ENCODE data around the gene TMEM222. TPM values are rescaled to one million over a fixed set of nuclear protein-coding genes. Genes with fewer than 3 reads are reported as not detected.

Gene TMEM222
- total RNA-seq, 1 donor from 2014 or later: 38.6 TPM

DNA sequence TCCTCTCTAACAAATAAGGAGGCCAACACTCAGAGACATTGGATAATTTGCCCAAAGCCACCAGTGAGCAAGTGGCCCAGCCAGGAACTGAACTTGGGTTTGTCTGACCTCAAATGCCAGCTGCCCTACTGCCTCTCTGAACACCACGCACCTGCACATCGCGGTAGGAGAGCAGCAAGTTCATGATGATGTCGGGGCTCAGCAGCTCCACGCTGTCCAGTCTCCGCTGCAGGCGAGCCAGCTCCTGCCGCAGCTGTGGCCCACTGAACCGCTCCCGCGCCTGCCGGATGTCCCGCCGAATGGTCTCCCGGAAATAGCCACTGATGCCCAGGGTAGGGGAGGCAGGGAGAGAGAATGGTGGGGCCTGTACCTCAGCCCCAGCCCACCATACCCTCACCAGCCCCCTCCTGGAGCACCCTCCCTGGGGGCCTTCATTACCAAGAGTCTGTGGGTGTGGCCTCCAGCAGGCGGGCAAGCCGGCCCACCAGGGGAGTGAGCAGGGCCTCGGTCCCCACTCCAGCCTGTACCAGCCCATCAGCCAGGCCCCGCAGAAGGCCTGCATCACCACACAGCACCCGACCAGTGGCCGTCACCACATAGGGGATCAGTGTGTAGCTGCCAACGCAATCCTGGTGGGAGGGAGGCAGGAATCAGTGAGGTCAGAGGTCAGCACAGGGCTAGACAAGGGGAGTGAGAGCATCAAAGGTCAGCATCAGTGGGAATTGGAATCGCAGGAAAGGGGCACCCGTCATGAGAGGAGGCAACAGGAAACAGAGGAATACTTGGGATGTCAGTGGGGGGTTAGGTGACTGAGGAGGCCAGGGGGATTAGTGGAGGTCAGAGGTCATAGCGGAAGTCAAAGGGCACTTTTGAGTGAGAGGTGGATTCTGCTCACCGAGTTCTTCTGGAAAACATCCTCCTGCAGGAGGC, 42.1 kb downstream of the TMEM222 start:
- Mint-ChIP-seq H3K4me1 (ENCODE audit: unreplicated experiment) (peaks cover 35% of the 10 kb centered on the region), H3K27ac (peak overlapping the region; percentile 53)

DNA sequence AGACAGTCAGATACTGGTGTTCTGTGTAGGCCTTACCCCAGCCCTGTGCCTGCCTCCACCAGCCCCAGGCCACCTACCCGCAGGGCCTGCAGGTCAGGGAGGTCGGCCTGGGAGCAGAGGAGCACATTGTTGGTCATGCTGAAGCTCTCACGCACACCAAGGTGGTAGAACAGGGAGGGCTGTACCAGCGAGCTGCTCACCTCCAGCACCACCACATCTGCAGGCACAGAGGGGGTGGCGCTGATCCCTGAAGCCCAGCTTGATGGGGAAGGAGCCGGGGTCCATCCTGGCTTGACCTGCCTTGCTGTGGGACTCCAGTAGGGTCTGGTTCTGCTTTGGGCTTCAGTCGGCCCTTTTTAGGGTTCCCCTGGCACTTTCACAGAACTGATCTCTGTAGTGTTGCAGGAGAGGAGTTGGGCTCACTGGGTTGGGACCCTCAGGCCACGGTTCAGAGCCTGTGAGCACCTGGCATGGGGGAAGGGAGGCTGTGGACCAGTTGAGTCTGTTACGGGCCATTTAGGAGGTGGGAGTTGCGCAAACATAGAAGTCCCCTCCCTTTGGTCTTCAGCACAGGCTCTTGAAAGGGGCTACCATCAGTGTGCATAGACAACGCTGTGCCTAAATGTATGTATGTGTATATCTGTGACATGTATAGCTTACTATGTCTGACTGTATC, 42.9 kb downstream of the TMEM222 start:
- Mint-ChIP-seq H3K27ac (peak overlapping the region; percentile 99), H3K9me3 (no peaks in the 10 kb centered on the region), H3K27me3 (peaks cover 4% of the 10 kb centered on the region), H3K36me3 (peaks cover under 1% of the 10 kb centered on the region), H3K4me3 (peak overlapping the region; percentile 95), H3K4me1 (ENCODE audit: unreplicated experiment) (peaks cover 31% of the 10 kb centered on the region)
- TF ChIP-seq, protein P1, sequence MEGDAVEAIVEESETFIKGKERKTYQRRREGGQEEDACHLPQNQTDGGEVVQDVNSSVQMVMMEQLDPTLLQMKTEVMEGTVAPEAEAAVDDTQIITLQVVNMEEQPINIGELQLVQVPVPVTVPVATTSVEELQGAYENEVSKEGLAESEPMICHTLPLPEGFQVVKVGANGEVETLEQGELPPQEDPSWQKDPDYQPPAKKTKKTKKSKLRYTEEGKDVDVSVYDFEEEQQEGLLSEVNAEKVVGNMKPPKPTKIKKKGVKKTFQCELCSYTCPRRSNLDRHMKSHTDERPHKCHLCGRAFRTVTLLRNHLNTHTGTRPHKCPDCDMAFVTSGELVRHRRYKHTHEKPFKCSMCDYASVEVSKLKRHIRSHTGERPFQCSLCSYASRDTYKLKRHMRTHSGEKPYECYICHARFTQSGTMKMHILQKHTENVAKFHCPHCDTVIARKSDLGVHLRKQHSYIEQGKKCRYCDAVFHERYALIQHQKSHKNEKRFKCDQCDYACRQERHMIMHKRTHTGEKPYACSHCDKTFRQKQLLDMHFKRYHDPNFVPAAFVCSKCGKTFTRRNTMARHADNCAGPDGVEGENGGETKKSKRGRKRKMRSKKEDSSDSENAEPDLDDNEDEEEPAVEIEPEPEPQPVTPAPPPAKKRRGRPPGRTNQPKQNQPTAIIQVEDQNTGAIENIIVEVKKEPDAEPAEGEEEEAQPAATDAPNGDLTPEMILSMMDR (conservative IDR thresholded peaks at IDR 0.05): no peak
- DNase-seq (ENCODE audit: extremely low spot score, unreplicated experiment): no peak

More for the DNA sequence above, 42.1 kb downstream of the TMEM222 start:
- H3K27me3 Mint-ChIP-seq: peaks cover 12% of the 10 kb centered on the region
- H3K9me3 Mint-ChIP-seq: no peaks in the 10 kb centered on the region
- TF ChIP-seq, protein P1 (conservative IDR thresholded peaks at IDR 0.05): no peak
- H3K4me3 Mint-ChIP-seq: peak overlapping the region; percentile 44
- DNase-seq (ENCODE audit: extremely low spot score, unreplicated experiment): no peak
- H3K36me3 Mint-ChIP-seq: peaks cover 5% of the 10 kb centered on the region

DNA sequence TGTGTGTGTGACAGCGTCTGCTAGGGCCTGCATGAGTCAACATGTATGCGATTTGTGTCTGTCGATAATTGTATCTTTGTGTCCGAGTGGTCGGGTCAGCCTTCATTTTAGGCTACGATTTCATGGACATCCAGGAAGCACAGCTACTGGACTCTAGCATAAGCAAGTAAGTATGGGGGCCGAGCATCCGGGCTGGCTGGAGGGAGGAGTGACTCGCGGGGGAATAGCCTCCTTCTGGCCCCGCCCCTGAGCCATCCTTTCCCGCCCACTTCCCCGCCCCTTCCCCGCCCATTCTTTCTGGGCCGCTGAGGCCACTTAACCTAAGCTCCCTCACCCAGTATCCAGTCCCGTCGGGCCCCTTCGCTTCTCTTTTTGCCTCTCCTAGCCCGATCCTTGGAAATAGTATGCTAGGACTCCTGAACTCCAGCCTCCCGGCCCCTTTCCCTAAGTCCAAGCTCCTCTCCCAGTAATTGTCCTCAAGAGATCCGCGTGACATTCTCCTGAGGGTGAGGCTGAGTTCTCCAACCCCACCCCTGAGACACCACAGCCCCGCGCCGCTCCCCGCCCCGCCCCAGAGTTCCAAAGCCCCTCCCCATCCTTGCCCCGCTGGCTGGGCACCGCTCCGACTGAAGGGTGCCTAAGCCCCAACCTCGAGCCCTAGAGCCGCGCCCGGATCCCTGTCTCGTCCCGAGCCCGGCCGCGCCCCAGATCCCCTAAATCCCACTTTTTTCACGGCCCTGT, 43.6 kb downstream of the TMEM222 start:
- Mint-ChIP-seq H3K27ac (peak overlapping the region; percentile 99), H3K4me3 (peak overlapping the region; percentile 95), H3K4me1 (ENCODE audit: unreplicated experiment) (peaks cover 28% of the 10 kb centered on the region), H3K27me3 (no peaks in the 10 kb centered on the region), H3K36me3 (no peaks in the 10 kb centered on the region), H3K9me3 (no peaks in the 10 kb centered on the region)
- DNase-seq (ENCODE audit: extremely low spot score, unreplicated experiment): peak; percentile 85
- TF ChIP-seq, protein P1 (conservative IDR thresholded peaks at IDR 0.05): no peak

DNA sequence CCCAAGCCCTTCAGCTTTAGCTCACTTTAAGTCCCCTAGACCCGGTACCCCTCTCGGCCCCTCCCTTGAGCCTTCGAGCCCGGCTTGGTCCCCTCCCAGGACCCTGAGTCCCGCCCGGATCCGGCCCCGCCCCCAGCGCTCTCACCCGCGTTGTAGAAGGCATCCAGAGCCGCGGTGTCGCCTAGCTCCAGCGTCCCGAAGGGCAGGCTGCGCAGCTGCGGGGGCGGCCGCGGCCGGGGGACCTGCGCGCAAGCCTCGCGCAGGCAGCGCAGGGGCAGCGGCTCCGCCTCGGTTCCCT, 44.1 kb downstream of the TMEM222 start:
- H3K36me3 Mint-ChIP-seq: no peaks in the 10 kb centered on the region
- peak; percentile 87 for DNase-seq (ENCODE audit: extremely low spot score, unreplicated experiment)
- peaks cover 28% of the 10 kb centered on the region for H3K4me1 Mint-ChIP-seq (ENCODE audit: unreplicated experiment)
- H3K27ac Mint-ChIP-seq: peak overlapping the region; percentile 99
- peak overlapping the region; percentile 95 for H3K4me3 Mint-ChIP-seq
- H3K27me3 Mint-ChIP-seq: no peaks in the 10 kb centered on the region
- H3K9me3 Mint-ChIP-seq: no peaks in the 10 kb centered on the region
- TF ChIP-seq, protein P1 (conservative IDR thresholded peaks at IDR 0.05): no peak

DNA sequence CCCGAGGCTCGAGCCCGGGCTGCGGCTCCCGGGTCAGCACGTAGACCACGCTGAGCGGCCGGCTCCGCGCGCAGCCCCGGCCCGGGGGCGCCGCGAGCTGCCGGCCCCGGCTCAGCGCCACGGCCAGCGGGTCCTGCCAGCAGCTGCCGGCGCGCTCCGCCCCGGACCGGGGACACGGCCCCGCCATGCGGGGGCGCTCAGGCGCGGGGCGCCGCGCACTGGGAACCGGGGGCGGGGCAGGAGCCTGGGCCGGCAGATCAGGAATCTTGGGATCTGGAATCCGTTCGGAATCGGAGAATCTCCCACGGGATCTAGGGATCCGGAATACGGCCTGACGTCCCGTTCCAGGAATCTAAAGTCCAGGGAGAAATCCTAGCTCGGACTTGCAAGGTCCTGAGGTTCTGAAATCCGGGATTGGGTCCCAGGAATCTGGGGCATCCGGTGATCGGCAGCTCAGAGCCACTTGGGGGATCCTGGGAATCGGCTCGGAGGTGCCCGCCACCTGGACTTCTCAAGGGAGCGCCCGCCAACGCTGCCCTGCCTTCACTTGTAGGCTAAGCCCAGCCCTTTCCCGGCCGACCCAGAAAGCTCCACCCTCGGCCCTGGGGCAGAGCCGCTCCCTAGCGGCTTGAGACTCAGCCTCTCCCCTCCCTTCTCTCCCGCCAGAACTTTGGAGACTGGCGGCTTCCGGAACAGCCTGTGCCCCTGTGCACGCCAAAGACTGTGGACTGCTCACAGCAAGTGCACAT, 44.6 kb downstream of the TMEM222 start, which contains the start of gene MAP3K6:
Gene MAP3K6 (minus strand): TSS at position 551 of the 749 bp plus-strand sequence. CDS start 364 bp downstream, at position 187.
- peaks cover 28% of the 10 kb centered on the region for H3K4me1 Mint-ChIP-seq (ENCODE audit: unreplicated experiment)
- no peak for DNase-seq (ENCODE audit: extremely low spot score, unreplicated experiment)
- H3K4me3 Mint-ChIP-seq: peak within 1 kb of the TSS; percentile 95
- peak within 1 kb of the TSS; percentile 99 for H3K27ac Mint-ChIP-seq
- TF ChIP-seq, protein P1 (conservative IDR thresholded peaks at IDR 0.05): peak; percentile 56
- H3K36me3 Mint-ChIP-seq: no peaks in the 10 kb centered on the region
- no peaks in the 10 kb centered on the region for H3K27me3 Mint-ChIP-seq
- no peaks in the 10 kb centered on the region for H3K9me3 Mint-ChIP-seq

Measured in type B pancreatic cell (in vitro differentiated cells).